GM21619 (cell line): ENCODE measurements around the gene NT5DC3.

Experiments
- ATAC-seq: cut with Tn5 transposase; IDR thresholded peaks from one replicate; pipeline ENCODE4 v1.9.1; 2021; ENCODE audit not compliant: unreplicated experiment

NT5DC3 gene

DNA sequence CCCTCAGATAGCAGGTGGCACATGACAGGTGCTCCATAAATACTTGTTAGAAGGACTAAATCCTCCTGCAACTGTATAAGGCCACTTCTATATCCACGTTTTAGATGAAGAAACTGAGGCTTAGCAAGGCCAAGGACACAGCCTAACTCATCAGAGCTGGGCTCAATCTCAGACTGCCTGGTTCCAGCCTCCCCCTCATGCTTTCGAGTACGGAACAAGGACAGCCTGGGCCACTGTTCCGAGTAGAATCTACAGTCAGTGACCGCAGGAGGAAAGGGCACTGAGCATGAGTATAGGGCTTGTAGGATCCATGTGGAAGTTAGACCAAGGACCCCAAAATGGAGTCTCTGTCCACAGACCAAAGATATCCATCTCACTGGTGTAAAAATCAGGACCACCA, 84.6 kb downstream of the NT5DC3 start:
- no peak for ATAC-seq

DNA sequence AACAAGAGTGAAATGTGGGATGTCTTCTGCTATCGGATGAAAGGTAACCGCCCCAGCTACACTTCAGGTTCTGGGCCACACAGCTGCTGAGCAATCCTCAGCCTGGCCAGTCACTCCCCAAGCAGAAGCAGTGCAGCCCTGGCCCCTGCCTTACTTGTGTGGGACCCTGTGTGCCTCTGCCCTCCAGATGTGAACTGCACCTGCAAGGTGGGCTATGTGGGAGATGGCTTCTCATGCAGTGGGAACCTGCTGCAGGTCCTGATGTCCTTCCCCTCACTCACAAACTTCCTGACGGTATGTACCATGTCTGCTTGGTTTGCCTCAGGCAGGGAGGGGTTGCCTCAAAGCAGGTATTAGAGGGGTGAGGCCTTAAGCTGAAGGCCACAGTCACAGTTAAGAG, 85.6 kb downstream of the NT5DC3 start:
- ATAC-seq = no peak

DNA sequence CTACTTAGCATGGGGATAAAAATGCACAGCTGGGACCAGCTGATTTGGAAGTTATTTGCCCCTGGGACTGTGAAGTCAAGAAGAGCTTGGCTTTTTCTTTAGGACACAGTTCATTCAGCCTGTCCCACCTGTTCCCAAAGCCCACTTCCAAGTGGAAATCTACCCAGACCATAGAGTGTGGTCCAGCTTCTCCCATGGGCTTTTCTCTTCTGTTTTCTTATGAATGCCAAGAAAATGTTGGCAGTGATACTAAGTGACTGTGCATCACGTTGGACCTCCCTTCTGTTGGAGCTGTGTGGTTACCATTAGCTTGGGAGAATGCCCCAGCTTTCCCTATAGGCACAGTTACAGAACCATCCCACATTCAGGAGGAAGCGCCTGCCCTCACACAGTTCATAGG, 89.4 kb downstream of the NT5DC3 start:
- ATAC-seq = no peak

DNA sequence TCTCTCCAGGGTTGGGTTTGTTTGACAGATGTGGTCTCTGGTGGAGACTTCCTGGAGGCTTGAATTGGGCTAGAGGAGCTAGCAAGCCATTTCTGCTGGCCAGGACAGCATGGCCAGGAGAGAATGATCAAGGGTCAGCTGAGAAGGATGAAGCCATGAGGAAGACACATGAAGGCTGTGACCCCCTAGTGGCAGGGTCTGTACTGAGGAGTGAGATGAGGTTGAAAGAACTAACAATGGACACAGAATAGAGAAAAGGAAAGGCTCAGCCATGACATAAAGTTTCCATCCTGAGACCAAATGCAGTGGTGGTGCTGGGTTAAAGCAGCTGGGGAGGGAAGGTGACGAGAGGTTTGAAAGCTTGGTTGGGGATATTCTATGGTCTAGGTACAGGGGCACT, 89.9 kb downstream of the NT5DC3 start:
- ATAC-seq = no peak

DNA sequence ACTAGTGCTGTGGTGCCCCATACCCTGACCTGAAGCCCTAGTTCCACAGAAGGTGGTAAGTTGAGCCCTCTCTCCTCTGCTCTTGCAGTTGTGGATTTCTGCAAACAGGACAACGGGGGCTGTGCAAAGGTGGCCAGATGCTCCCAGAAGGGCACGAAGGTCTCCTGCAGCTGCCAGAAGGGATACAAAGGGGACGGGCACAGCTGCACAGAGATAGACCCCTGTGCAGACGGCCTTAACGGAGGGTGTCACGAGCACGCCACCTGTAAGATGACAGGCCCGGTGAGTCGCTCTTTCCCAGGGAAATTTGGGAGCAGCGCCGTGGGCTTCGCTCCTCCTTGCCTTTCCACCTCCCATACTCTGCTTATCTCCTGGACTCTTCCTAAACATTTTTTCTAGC, 92.2 kb downstream of the NT5DC3 start:
- no peak for ATAC-seq

DNA sequence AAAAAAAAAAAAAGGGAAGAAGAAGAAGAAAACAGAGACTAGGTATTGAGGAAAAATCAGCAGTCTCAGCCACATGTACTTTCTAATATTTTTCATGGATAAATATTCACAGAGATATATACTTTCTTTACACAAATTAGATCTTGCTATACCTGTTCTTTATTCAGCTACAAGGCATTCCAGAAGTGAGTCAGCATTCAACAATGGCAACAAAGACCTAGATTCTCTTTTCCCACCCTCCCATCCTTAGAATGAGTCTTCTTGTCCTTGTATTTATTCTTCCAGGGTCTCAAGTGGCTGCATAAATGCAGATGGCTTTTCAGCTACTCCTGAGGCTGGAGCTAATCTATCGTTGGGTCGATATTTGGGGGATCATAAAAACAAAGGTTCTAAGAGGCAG, 93.0 kb downstream of the NT5DC3 start:
- no peak for ATAC-seq

DNA sequence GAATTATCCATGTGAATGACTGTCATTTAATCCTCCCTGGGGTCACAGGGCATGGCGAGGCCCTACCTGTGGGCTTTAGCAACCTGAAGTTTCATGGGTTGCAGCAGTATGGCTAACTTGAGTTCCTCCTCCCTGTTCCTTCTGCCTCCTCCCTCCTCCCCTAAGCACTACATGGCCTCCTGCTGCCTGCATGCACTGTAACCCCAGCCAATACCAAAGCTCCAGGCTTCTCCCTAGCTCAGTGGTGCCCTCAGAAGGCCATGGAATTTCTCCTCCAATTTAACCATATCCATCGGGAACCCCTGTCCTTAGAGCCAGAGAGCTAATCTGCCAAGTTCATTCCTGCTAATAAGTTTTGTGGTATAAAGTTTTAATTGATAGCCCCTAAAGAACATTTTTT, 95.1 kb downstream of the NT5DC3 start:
- no peak for ATAC-seq

DNA sequence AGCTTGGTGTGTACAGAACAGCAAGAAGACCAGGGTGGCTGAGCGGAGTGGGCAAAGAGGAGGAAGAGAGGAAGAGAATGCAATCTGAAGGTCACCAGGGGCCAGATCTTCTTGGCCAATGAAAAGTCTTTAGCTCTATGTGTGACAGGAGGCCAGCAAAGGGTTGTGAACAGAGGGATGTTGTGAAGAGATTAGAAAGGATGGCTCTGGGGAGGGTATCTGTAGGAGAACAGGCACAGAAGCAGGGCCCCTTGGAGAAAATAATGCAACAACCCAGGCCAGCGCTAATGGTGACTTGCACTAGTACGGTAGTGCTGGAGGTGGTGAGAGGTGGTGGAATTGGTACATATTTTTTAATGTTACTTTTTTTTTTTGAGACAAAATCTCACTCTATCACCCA, 97.2 kb downstream of the NT5DC3 start:
- no peak for ATAC-seq

DNA sequence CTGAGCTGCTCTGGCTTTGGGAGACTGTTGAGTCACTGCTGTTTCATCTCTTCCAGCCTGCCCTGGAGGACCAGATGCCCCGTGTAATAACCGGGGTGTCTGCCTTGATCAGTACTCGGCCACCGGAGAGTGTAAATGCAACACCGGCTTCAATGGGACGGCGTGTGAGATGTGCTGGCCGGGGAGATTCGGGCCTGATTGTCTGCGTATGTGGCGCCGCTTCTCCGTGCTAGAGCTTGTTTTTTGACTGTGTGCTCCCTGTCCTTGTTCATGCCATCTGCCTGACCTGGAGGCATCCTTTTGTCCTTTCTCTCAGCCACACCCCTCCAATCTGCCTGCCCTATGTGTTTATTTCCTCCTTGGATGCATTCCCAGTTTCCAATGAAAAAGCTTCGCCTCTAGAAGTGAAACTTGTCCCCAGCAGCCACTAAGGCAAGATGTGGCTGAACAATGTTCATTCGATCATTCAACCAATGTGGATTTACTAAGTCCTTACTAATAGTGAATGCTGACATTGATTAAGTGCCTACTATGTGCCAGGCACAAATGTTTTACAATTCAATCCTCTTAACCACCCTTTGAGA, 98.6 kb downstream of the NT5DC3 start:
- no peak for ATAC-seq

DNA sequence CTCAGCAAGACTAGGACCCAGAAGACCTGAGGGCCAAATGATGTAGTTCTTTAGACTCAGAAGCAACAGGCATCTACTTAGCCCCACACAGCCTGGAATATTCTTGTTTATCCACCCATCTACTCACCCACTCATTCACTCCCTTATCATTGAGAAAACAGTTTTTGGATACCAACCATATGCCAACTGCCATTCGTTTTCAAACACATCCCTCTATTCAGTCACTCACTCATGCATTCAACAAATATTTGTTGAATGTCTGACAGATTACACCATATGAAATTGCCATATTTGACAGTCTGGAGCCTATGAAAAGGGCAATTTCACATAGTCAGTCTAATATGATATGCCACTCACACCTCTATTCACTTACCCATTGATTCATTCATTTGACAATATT, 103.2 kb downstream of the NT5DC3 start:
- no peak for ATAC-seq

DNA sequence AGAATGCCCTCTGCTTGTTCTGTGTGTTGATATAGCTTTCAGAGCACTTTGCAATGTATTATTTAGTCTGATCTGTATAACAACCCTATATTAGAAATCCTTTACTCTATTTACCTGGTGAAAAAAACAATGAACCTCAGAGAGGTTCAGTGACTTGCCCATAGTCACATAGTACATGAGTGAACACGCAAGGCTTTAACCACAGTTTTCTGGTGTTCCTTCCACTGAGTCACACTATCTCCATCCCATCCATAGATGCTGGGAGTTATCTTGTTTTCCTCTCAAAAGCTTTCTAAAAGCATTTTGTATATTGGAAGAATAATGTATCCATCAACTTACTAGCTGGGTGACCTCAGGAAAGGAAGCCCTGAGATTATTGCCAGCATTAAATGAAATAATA, 104.5 kb downstream of the NT5DC3 start:
- ATAC-seq = no peak

DNA sequence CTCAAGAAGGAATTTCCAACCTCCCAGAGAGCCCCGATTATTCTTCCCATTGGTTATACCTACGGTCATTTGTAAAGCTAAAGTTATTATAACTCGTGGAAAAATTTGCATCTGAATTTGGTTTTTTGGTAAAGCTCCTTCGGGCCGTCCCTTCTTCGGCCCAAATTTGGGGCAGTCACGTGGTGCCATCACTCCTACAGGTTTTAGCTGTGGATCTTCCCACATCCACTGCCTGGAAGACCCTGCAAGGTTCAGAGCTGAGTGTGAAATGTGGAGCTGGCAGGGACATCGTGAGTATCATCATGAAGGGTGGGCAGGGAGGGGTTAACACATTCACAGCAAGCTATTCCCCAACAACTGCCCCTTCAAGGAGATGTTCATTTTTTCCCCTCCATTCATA, 105.7 kb downstream of the NT5DC3 start:
- no peak for ATAC-seq

DNA sequence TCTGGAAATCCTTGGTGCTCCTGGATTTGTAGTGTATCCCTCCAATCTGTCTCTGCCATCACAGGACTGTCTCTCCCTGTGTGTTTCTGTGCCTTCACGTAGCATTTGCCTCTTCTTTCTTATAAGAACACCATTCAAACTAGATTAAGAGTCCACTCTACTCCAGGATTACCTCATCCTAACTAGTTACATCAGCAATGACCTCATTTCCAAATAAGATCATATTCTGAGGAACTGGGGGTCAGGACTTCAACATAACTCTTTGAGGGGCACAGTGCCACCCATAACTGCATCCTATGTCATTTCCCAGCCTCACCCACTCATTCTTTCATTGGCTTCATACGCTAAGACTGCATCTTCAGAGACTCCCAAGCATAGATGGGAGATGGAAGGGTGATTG, 106.2 kb downstream of the NT5DC3 start:
- ATAC-seq = no peak

DNA sequence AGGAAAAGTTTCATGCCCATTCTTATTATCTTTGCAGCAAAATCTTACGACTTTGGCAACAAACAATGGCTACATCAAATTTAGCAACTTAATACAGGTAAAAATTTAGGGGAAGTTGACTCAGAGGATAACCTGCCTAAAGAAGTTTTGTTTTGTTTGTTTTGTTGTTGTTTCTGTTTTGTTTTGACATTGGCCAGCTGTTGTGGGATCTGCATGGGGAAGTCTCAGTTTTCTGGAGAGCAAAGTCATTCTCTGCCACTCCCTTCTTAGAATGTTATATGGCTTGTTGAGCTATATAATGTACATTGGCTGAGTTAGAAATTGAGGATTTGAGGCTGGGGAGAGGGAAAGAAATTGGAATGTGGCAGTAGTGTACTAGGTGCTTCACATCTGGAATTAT, 109.5 kb downstream of the NT5DC3 start:
- ATAC-seq = no peak

DNA sequence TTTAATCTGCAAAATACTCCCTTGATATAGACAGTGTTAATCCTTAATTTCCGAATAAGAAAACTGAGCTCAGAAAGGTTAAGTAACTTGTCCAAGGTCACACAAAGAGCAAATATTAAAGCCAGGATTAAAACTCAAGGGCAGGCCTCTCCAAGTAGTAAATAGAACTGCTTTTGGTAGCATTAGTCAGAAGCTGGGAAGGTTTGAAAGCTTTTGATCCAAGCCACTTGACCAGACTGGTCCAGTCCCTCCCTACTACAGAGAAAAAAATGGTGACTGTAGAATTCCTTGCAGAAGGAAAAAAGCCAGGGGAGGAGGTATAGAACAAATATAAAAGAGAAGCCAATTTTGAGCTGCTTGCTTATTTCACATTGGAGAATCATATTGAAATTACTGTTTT, 111.5 kb downstream of the NT5DC3 start:
- ATAC-seq = no peak

DNA sequence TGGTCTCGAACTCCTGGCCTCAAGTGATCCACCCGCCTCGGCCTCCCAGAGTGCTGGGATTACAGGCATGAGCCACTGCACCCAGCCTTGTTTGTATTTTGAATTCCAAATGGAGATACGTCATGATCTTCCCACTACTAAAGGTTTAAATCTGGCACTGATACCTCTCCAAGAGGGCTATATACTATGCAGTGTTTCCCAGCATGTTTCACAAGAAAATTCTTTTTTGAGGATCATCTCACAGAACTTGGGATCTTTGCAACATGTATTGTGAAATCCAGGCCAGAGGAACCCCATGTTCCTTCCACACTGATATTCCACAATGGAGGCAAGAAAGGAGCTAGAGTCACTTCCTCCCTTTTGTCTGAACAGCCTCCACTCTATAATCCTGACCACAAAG, 112.7 kb downstream of the NT5DC3 start:
- no peak for ATAC-seq

DNA sequence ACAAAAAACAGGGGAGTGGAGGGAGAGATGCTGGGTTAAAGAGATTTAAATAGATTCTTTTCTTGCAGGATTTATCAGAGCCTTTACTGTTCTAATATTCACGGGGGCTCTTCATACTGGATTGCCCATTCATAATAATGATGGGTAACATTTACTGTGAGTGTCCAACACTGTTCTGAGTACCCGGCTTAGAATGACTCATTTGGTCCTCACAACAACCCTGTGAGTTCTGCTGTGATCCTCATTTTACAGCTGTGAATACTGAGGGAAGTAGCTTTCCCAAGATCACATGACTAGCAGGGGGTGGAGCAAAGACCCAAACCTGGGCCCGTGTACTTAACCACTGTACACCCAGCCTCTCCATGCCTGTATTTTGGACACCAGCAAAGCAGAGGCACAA, 113.4 kb downstream of the NT5DC3 start:
- no peak for ATAC-seq

DNA sequence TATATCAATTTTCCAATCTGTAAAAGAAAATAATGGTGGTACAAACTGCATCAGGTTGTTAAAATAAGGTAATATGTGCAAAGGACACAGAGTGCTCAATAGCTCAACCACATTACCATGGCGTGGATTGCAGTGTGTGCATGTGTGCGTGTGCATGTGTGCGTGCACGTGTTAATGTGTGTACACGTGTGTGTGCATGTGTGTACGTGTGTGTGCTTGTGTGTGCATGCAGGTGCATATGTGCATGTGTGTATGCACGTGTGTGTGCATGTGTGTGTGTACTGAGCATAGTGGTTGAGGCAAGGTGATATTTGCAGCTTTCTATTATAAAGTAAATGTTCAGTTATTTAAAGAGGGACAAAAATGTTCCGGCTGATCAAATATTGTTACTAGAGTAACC, 115.6 kb downstream of the NT5DC3 start:
- no peak for ATAC-seq
